Endothelial cell of umbilical vein (primary cell): ENCODE data around the gene PPFIBP2. TPM values are rescaled to one million over a fixed set of nuclear protein-coding genes. Genes with fewer than 3 reads are reported as not detected.

Source experiments
- BruUV-seq: library from RNA; stranded (reverse); fragments of 400-500 nt; replicated peaks from 2 replicates; lab custom pipeline; 2021; lab: Mats Ljungman, UMichigan
- CTCF ChIA-PET: fragments of 300-600, 350-600 bp; sonication (Branson Sonifier 250); formaldehyde crosslinking; loops from one replicate; lab custom pipeline; 2021; ENCODE audit warnings: antibody characterized with exemption, inconsistent platforms; lab: Charles Lee
- POLR2A ChIA-PET: fragments of 300-600, 350-600 bp; sonication (Branson Sonifier 250); formaldehyde crosslinking; loops from one replicate; lab custom pipeline; 2021; ENCODE audit warnings: antibody characterized with exemption, inconsistent platforms; lab: Charles Lee
- DNase-seq: peaks from one replicate; pipeline ENCODE4 v3.0.0-alpha.2; 2011; ENCODE audit warnings: low read depth, low spot score
- FAIRE-seq: peaks from 2 replicates; lab custom pipeline; 2011; peaks lifted over from hg19 to GRCh38; lab: Jason Lieb, UNC
- H2AFZ ChIP-seq: 2 replicates; pipeline ENCODE4 v1.6.0; 2012; ENCODE audit warnings: low read depth, low read length, control low read depth, inconsistent platforms
- H3K27ac ChIP-seq: 2 replicates; pipeline ENCODE4 v1.5.1; 2011; ENCODE audit warnings: low read depth, mild to moderate bottlenecking, control low read depth, low read length, moderate library complexity; ENCODE audit not compliant: insufficient read depth
- H3K27me3 ChIP-seq, 2 experiments: 2 replicates each; pipeline versions ENCODE4 v1.6.0 to v1.6.1; 2011; ENCODE audit warnings: low read length in 2 of 2, mixed read lengths in 1 of 2; ENCODE audit not compliant: control insufficient read depth in 2 of 2, insufficient read depth in 2 of 2
- H3K36me3 ChIP-seq, 2 experiments: 2 replicates in 1 of 2; 3 replicates in 1 of 2; pipeline ENCODE4 v1.5.1; 2011; ENCODE audit warnings: low read length in 2 of 2, mild to moderate bottlenecking in 1 of 2, moderate library complexity in 1 of 2; ENCODE audit not compliant: control insufficient read depth in 2 of 2, insufficient read depth in 2 of 2; ENCODE audit errors: extremely low read depth in 1 of 2
- H3K4me1 ChIP-seq: 3 replicates; pipeline ENCODE4 v1.5.1; 2011; ENCODE audit warnings: mild to moderate bottlenecking, low read length; ENCODE audit not compliant: control insufficient read depth, insufficient read depth; ENCODE audit errors: extremely low read depth
- H3K4me2 ChIP-seq: 2 replicates; pipeline ENCODE4 v1.6.1; 2011; ENCODE audit warnings: low read length, control low read depth, mixed read lengths; ENCODE audit not compliant: insufficient read depth
- H3K4me3 ChIP-seq, 3 experiments: fragments of 200-600 bp in 1 of 3; sonication (generic), shearing (Covaris generic) in 1 of 3; replicated peaks in 1 of 3; 2 replicates each; pipeline ENCODE4 v1.5.1; 2011 to 2016; ENCODE audit warnings: control low read depth in 3 of 3, low read length in 3 of 3, mild to moderate bottlenecking in 2 of 3, inconsistent platforms in 1 of 3, low read depth in 1 of 3, moderate library complexity in 1 of 3; ENCODE audit not compliant: insufficient read depth in 1 of 3
- H3K79me2 ChIP-seq: 2 replicates; pipeline ENCODE4 v1.6.0; 2012; ENCODE audit warnings: low read length, inconsistent platforms; ENCODE audit not compliant: control insufficient read depth, insufficient read depth
- H3K9ac ChIP-seq: replicated peaks from 2 replicates; pipeline ENCODE3; 2011; ENCODE audit warnings: low read length, control low read depth; ENCODE audit not compliant: insufficient read depth; ENCODE audit errors: extremely low read depth
- H3K9me1 ChIP-seq: replicated peaks from 3 replicates; pipeline ENCODE4 v1.6.0; 2011; ENCODE audit warnings: mild to moderate bottlenecking, low read length; ENCODE audit not compliant: control insufficient read depth, insufficient read depth; ENCODE audit errors: extremely low read depth
- H3K9me3 ChIP-seq: replicated peaks from 2 replicates; pipeline ENCODE4 v1.5.1; 2012; ENCODE audit warnings: low read length, inconsistent platforms; ENCODE audit not compliant: control insufficient read depth, insufficient read depth
- H4K20me1 ChIP-seq: replicated peaks from 2 replicates; pipeline ENCODE3; 2011; ENCODE audit warnings: mild to moderate bottlenecking, low read length; ENCODE audit not compliant: control insufficient read depth, insufficient read depth; ENCODE audit errors: extremely low read depth
- CTCF ChIP-seq, 2 donors: IDR thresholded peaks; 1 replicate in 1 of 2; 2 replicates in 1 of 2; pipeline ENCODE4 v1.5.1; 2011; ENCODE audit warnings: low read length in 2 of 2, mild to moderate bottlenecking in 2 of 2, moderate library complexity in 2 of 2, control low read depth in 1 of 2, inconsistent platforms in 1 of 2, low read depth in 1 of 2; ENCODE audit not compliant: insufficient read depth in 1 of 2; ENCODE audit errors: extremely low read depth in 1 of 2
- EZH2 ChIP-seq: IDR thresholded peaks from 2 replicates; pipeline ENCODE4 v1.6.1; 2012; ENCODE audit warnings: borderline replicate concordance, low read depth, mild to moderate bottlenecking, moderate library complexity, low read length, inconsistent platforms; ENCODE audit not compliant: severe bottlenecking
- FOS ChIP-seq: IDR thresholded peaks from 2 replicates; pipeline ENCODE4 v1.6.1; 2011; ENCODE audit warnings: mild to moderate bottlenecking, low read length, moderate library complexity, borderline replicate concordance; ENCODE audit not compliant: insufficient read depth
- GATA2 ChIP-seq: IDR thresholded peaks from 2 replicates; pipeline ENCODE4 v1.7.0; 2011; ENCODE audit warnings: low read depth, mild to moderate bottlenecking, moderate library complexity, mixed read lengths, low read length; ENCODE audit not compliant: insufficient read length, insufficient read depth
- JUN ChIP-seq: IDR thresholded peaks from 2 replicates; pipeline ENCODE4 v1.6.1; 2011; ENCODE audit warnings: borderline replicate concordance, low read depth; ENCODE audit not compliant: insufficient read length, insufficient read depth
- MYC ChIP-seq: IDR thresholded peaks from one replicate; pipeline ENCODE4 v1.6.1; 2011; ENCODE audit warnings: mild to moderate bottlenecking, low read depth, low read length
- POLR2A ChIP-seq: IDR thresholded peaks from 2 replicates; pipeline ENCODE4 v1.6.1; 2012; ENCODE audit warnings: low read depth, mild to moderate bottlenecking, control low read depth, low read length
- POLR2AphosphoS5 ChIP-seq: IDR thresholded peaks from 2 replicates; pipeline ENCODE4 v1.6.1; 2012; ENCODE audit warnings: low read depth, mild to moderate bottlenecking, control low read depth, low read length, moderate library complexity; ENCODE audit not compliant: insufficient read depth
- dilution Hi-C: fragments of 300-500 bp; cut with MboI; formaldehyde crosslinking; loops from one replicate; pipeline ENCODE4 v1.15.0; 2019; ENCODE audit warnings: low sequenced_read_pairs; ENCODE audit not compliant: extremely low pct_ligation_motif_present
- intact Hi-C: fragments of 100-400 bp; cut with micrococcal nuclease; formaldehyde crosslinking; loops from one replicate; pipeline ENCODE4 v1.10.0; 2022
- polyA plus RNA-seq, 4 experiments: library from polyadenylated mRNA; depleted of rRNA in 3 of 4; stranded (reverse) in 3 of 4; unstranded in 1 of 4; fragments of >200 nt; gene quantifications; 2 replicates each; pipeline versions ENCODE4 v1.2.1 to v1.2.3, GENCODE V29; 2011 to 2012; ENCODE audit warnings: missing spikeins in 1 of 4
- total RNA-seq: library from RNA; stranded (reverse); gene quantifications from 2 replicates; pipeline ENCODE4 v1.2.3, GENCODE V29; 2021
- TF ChIP-seq, protein P1 (sequence below): IDR thresholded peaks from 2 replicates; pipeline ENCODE4 v1.6.1; 2011; ENCODE audit not compliant: insufficient read depth, insufficient read length

Gene PPFIBP2
- total and polyA plus RNA-seq, 2 donors (not counting 3 experiments of a cell fraction or from before 2014, with no cell fraction given), result 1.3 to 4.0 TPM

DNA sequence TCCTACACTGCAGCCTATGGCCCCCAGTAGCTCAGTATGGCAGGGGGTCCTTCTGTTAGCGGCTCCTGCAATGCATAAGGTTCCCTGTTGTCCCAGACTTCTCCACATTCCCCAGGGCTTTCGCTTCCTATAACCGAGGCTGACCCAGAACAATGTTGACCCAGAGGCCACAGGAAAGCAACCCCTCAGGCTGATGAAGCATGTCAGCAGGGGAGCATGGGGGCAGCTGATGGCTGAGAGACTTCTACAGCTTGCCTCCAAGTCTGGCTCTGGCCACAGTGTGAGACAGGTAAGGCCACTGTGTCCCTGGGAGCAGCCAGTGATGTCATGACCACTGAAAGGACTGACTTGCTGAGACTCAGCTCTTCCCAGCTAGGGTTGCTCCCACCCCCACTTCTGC, 12.5 kb upstream of the PPFIBP2 start:
- H3K4me1 ChIP-seq, result no peaks in the 10 kb centered on the region
- dilution Hi-C loops, result no loop called here
- H3K27ac ChIP-seq, result no peak overlapping the region
- H3K9me1 ChIP-seq, result no peaks in the 10 kb centered on the region
- CTCF ChIA-PET, result interaction anchor here (0.9 to 1.7 kb wide), 2 partner anchors 16 to 58 kb away, joined by 3 to 6 read pairs; partner anchors contain the start of gene OLFML1
- no peaks in the 10 kb centered on the region for H3K27me3 ChIP-seq
- H3K4me3 ChIP-seq, result no peak overlapping the region
- no peaks in the 10 kb centered on the region for H3K9me3 ChIP-seq
- DNase-seq, result no peak
- FAIRE-seq, result no peak
- H3K9ac ChIP-seq, result no peak overlapping the region
- intact Hi-C loops, result no loop called here
- no peaks in the 10 kb centered on the region for H3K36me3 ChIP-seq
- POLR2A ChIA-PET, result no interaction called here
- no TSS peak for BruUV-seq
- no peaks in the 10 kb centered on the region for H3K79me2 ChIP-seq
- H4K20me1 ChIP-seq, result no peaks in the 10 kb centered on the region
- no peak overlapping the region for H3K4me2 ChIP-seq
- H2AFZ ChIP-seq, result no peak overlapping the region
- no peak for TF ChIP-seq GATA2
- no peak for TF ChIP-seq POLR2A
- TF ChIP-seq JUN, result no peak
- TF ChIP-seq CTCF (IDR thresholded peaks at IDR 0.05; ENCODE audit: extremely low read depth in 1 of 2, insufficient read depth in 1 of 2, low read depth in 1 of 2, low read length in 2 of 2), result no peak
- no peak for TF ChIP-seq FOS
- TF ChIP-seq, protein P1, sequence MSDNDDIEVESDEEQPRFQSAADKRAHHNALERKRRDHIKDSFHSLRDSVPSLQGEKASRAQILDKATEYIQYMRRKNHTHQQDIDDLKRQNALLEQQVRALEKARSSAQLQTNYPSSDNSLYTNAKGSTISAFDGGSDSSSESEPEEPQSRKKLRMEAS, result no peak
- TF ChIP-seq EZH2, result no peak
- no peak for TF ChIP-seq MYC
- TF ChIP-seq POLR2AphosphoS5, result no peak
